ENCODE data around the gene TBC1D19.
"Not testable (repeated sequence)": the region's sequence is repeated elsewhere in the genome, so short reads cannot be mapped to it uniquely, and the experiment has no call there.

The TBC1D19 gene

GRCh38 chr4:26583865-26584652, at the start of gene TBC1D19:
Gene TBC1D19 (plus strand): TSS chr4:26584084. CDS start chr4:26584194, 110 bp downstream.
- DNase-seq (ENCODE audit: low read depth in 1 of 2, low spot score in 1 of 2), result peak; percentile 83 to 86

- no peak for DNase-seq (ENCODE audit: low read depth in 1 of 2, low spot score in 1 of 2)
Measured at GRCh38 chr4:26542991-26543390, 40.9 kb upstream of the TBC1D19 start.

GRCh38 chr4:26544421-26544820, 39.5 kb upstream of the TBC1D19 start:
- DNase-seq (ENCODE audit: low read depth in 1 of 2, low spot score in 1 of 2), result no peak

GRCh38 chr4:26548379-26548778, 35.5 kb upstream of the TBC1D19 start:
- not testable (repeated sequence) for DNase-seq (ENCODE audit: low read depth in 1 of 2, low spot score in 1 of 2)

- no peak for DNase-seq (ENCODE audit: low read depth in 1 of 2, low spot score in 1 of 2)
Measured at GRCh38 chr4:26557164-26557563, 26.7 kb upstream of the TBC1D19 start.

GRCh38 chr4:26558166-26558895, 25.6 kb upstream of the TBC1D19 start:
- DNase-seq (ENCODE audit: low read depth in 1 of 2, low spot score in 1 of 2), result no peak

GRCh38 chr4:26566133-26566532, 17.8 kb upstream of the TBC1D19 start:
- DNase-seq (ENCODE audit: low read depth in 1 of 2, low spot score in 1 of 2), result no peak

- no peak for DNase-seq (ENCODE audit: low read depth in 1 of 2, low spot score in 1 of 2)
Measured at GRCh38 chr4:26568446-26568994, 15.4 kb upstream of the TBC1D19 start.

- DNase-seq (ENCODE audit: low read depth in 1 of 2, low spot score in 1 of 2), result no peak
Measured at GRCh38 chr4:26570596-26570995, 13.3 kb upstream of the TBC1D19 start.

- no peak for DNase-seq (ENCODE audit: low read depth in 1 of 2, low spot score in 1 of 2)
Measured at GRCh38 chr4:26573389-26573794, 10.5 kb upstream of the TBC1D19 start.

GRCh38 chr4:26574563-26574962, 9.3 kb upstream of the TBC1D19 start:
- no peak for DNase-seq (ENCODE audit: low read depth in 1 of 2, low spot score in 1 of 2)

GRCh38 chr4:26576231-26576739, 7.6 kb upstream of the TBC1D19 start:
- DNase-seq (ENCODE audit: low read depth in 1 of 2, low spot score in 1 of 2), result no peak

GRCh38 chr4:26577066-26577465, 6.8 kb upstream of the TBC1D19 start:
- DNase-seq (ENCODE audit: low read depth in 1 of 2, low spot score in 1 of 2), result no peak

GRCh38 chr4:26579169-26579568, 4.7 kb upstream of the TBC1D19 start:
- no peak for DNase-seq (ENCODE audit: low read depth in 1 of 2, low spot score in 1 of 2)

GRCh38 chr4:26581341-26581740, 2.5 kb upstream of the TBC1D19 start:
- not testable (repeated sequence) for DNase-seq (ENCODE audit: low read depth in 1 of 2, low spot score in 1 of 2)

- no peak for DNase-seq (ENCODE audit: low read depth in 1 of 2, low spot score in 1 of 2)
Measured at GRCh38 chr4:26583538-26583864, 383 bp upstream of the TBC1D19 start.

GRCh38 chr4:26584725-26585124, 841 bp downstream of the TBC1D19 start:
- no peak for DNase-seq (ENCODE audit: low read depth in 1 of 2, low spot score in 1 of 2)

GRCh38 chr4:26589705-26590104, 5.8 kb downstream of the TBC1D19 start:
- DNase-seq (ENCODE audit: low read depth in 1 of 2, low spot score in 1 of 2), result no peak

GRCh38 chr4:26590639-26591038, 6.8 kb downstream of the TBC1D19 start:
- no peak for DNase-seq (ENCODE audit: low read depth in 1 of 2, low spot score in 1 of 2)

- not testable (repeated sequence) for DNase-seq (ENCODE audit: low read depth in 1 of 2, low spot score in 1 of 2)
Measured at GRCh38 chr4:26593557-26593956, 9.7 kb downstream of the TBC1D19 start.

GRCh38 chr4:26594371-26594770, 10.5 kb downstream of the TBC1D19 start:
- DNase-seq (ENCODE audit: low read depth in 1 of 2, low spot score in 1 of 2), result no peak

GRCh38 chr4:26594778-26595177, 10.9 kb downstream of the TBC1D19 start:
- DNase-seq (ENCODE audit: low read depth in 1 of 2, low spot score in 1 of 2), result no peak

Measured in activated CD4-positive, alpha-beta T cell treated with anti-CD3 and anti-CD28 coated beads, Interleukin-2, amount 50 U/mL, for 24 hours (primary cell).